DOHH2 (cell line): ENCODE measurements around the gene CAMTA1.

ENCODE experiments used
- EZH2phosphoT487 ChIP-seq: fragments of 200-600 bp; sonication (generic); IDR thresholded peaks from 2 replicates; pipeline ENCODE4 v1.6.1; 2017; ENCODE audit warnings: borderline replicate concordance, mild to moderate bottlenecking, antibody characterized with exemption, low read length, moderate library complexity, mixed read lengths
- TF ChIP-seq, protein P1 (sequence below): fragments of 200-600 bp; sonication (generic); IDR thresholded peaks from one replicate; pipeline ENCODE4 v1.5.1; 2014; ENCODE audit warnings: antibody characterized with exemption, mild to moderate bottlenecking, low read depth, low read length; ENCODE audit not compliant: poor library complexity, severe bottlenecking

DNA sequence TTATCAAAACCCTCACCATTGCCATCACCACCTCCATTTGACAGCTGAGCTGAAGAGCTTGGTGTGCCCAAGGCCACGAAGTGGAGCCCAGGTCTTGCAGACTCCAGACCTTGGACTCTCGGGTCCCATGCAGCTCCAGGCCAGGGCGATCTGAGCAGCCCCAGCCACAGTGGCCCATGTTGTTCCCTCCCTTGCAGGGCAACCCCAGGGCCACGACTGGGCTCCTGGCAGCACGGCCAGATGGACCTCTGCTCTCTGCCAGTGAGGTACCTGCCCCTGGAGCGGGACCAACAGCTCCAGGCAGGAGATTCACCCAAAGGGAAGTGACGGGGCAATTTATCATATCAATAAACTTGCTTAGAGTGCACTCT lies 803.2 kb downstream of the CAMTA1 start:
- TF ChIP-seq, protein P1, sequence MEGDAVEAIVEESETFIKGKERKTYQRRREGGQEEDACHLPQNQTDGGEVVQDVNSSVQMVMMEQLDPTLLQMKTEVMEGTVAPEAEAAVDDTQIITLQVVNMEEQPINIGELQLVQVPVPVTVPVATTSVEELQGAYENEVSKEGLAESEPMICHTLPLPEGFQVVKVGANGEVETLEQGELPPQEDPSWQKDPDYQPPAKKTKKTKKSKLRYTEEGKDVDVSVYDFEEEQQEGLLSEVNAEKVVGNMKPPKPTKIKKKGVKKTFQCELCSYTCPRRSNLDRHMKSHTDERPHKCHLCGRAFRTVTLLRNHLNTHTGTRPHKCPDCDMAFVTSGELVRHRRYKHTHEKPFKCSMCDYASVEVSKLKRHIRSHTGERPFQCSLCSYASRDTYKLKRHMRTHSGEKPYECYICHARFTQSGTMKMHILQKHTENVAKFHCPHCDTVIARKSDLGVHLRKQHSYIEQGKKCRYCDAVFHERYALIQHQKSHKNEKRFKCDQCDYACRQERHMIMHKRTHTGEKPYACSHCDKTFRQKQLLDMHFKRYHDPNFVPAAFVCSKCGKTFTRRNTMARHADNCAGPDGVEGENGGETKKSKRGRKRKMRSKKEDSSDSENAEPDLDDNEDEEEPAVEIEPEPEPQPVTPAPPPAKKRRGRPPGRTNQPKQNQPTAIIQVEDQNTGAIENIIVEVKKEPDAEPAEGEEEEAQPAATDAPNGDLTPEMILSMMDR = no peak
- no peak for TF ChIP-seq EZH2phosphoT487
